Suppressor macrophage treated with lipopolysaccharide for 1 hour (primary cell): ENCODE measurements around the gene ADGRB2.

Experiments
- DNase-seq, 3 donors: peaks; one replicate each; pipeline ENCODE4 v3.0.0-alpha.2; 2020 to 2022

The ADGRB2 gene

GRCh38 chr1:31763671-31764311, 349 bp downstream of the ADGRB2 start:
- DNase-seq, result peak in 1 of 3 donors; percentile 27

- DNase-seq, result peak; percentile 64 to 85 (median 66)
These were observed 1.1 kb downstream of the ADGRB2 start for GRCh38 chr1:31762726-31763670.

- DNase-seq, result no peak
These were observed 1.8 kb downstream of the ADGRB2 start for GRCh38 chr1:31762323-31762722.

GRCh38 chr1:31761883-31762282, 2.3 kb downstream of the ADGRB2 start:
- no peak for DNase-seq

GRCh38 chr1:31760471-31761470, 3.4 kb downstream of the ADGRB2 start:
- DNase-seq, result peak; percentile 81 to 89 (median 85)

- peak; percentile 70 to 72 (median 72) for DNase-seq
These were observed 4.7 kb downstream of the ADGRB2 start for GRCh38 chr1:31759298-31760023.

- no peak for DNase-seq
These were observed 5.3 kb downstream of the ADGRB2 start for GRCh38 chr1:31758823-31759222.

GRCh38 chr1:31757989-31758388, 6.2 kb downstream of the ADGRB2 start:
- no peak for DNase-seq

GRCh38 chr1:31757204-31757679, 6.9 kb downstream of the ADGRB2 start:
- no peak for DNase-seq

- DNase-seq, result no peak
These were observed 7.6 kb downstream of the ADGRB2 start for GRCh38 chr1:31756578-31756977.

GRCh38 chr1:31755850-31756492, 8.2 kb downstream of the ADGRB2 start:
- no peak for DNase-seq

- no peak for DNase-seq
These were observed 8.9 kb downstream of the ADGRB2 start for GRCh38 chr1:31755197-31755611.

- no peak for DNase-seq
These were observed 9.7 kb downstream of the ADGRB2 start for GRCh38 chr1:31754397-31754796.

GRCh38 chr1:31753707-31754349, 10.3 kb downstream of the ADGRB2 start:
- DNase-seq, result no peak

GRCh38 chr1:31752952-31753475, 11.1 kb downstream of the ADGRB2 start:
- DNase-seq, result no peak

GRCh38 chr1:31752258-31752657, 11.9 kb downstream of the ADGRB2 start:
- no peak for DNase-seq

GRCh38 chr1:31751822-31752241, 12.3 kb downstream of the ADGRB2 start:
- no peak for DNase-seq

GRCh38 chr1:31750858-31751510, 13.2 kb downstream of the ADGRB2 start:
- DNase-seq, result peak in 2 of 3 donors; percentile 49 to 56

- DNase-seq, result no peak
These were observed 14.1 kb downstream of the ADGRB2 start for GRCh38 chr1:31749785-31750735.
